B cell (primary cell): ENCODE data around the gene ALG1. TPM values are rescaled to one million over a fixed set of nuclear protein-coding genes. Genes with fewer than 3 reads are reported as not detected.

ENCODE experiments used
- ATAC-seq: fragments of 200-7000 bp; cut with Tn5 transposase; one replicate; pipeline ENCODE4 v1.10.0; 2021; ENCODE audit warnings: low read depth, mild to moderate bottlenecking, moderate number of reproducible peaks, moderate library complexity
- CTCF ChIA-PET: fragments of 350-600 bp; sonication (Branson Sonifier 250); formaldehyde crosslinking; loops from one replicate; lab custom pipeline; 2021; ENCODE audit warnings: antibody characterized with exemption, inconsistent platforms; lab: Charles Lee
- POLR2A ChIA-PET: fragments of 350-600 bp; sonication (Branson Sonifier 250); formaldehyde crosslinking; loops from one replicate; lab custom pipeline; 2021; ENCODE audit warnings: antibody characterized with exemption; lab: Charles Lee
- DNase-seq: peaks from one replicate; pipeline ENCODE4 v3.0.0; 2013
- H2AFZ ChIP-seq: 2 replicates; pipeline ENCODE4 v1.6.1; 2012; ENCODE audit warnings: mild to moderate bottlenecking, low read depth, low read length; ENCODE audit not compliant: insufficient read depth, poor library complexity, severe bottlenecking
- H3K27ac ChIP-seq, 2 donors: 1 replicate in 1 of 2; 2 replicates in 1 of 2; pipeline ENCODE4 v1.5.1; 2012 to 2013; ENCODE audit warnings: low read length in 2 of 2, mild to moderate bottlenecking in 2 of 2, moderate library complexity in 1 of 2
- H3K27me3 ChIP-seq, 4 experiments: fragments of 200-600 bp in 1 of 4; sonication (generic) in 1 of 4; replicated peaks in 1 of 4; 1 replicate in 2 of 4; 2 replicates in 2 of 4; pipeline versions ENCODE4 v1.6.1 to v1.7.0; 2013 to 2016; ENCODE audit warnings: low read length in 3 of 4, mild to moderate bottlenecking in 2 of 4, mixed read lengths in 1 of 4, moderate library complexity in 1 of 4; ENCODE audit not compliant: insufficient read depth in 4 of 4, control insufficient read depth in 3 of 4; ENCODE audit errors: control extremely low read depth in 1 of 4
- H3K36me3 ChIP-seq, 2 experiments: replicated peaks in 1 of 2; 1 replicate in 1 of 2; 2 replicates in 1 of 2; pipeline versions ENCODE4 v1.6.1 to v1.7.1; 2013; ENCODE audit warnings: low read length in 1 of 2; ENCODE audit not compliant: insufficient read depth in 2 of 2, control insufficient read depth in 1 of 2; ENCODE audit errors: control extremely low read depth in 1 of 2, extremely low read depth in 1 of 2
- H3K4me1 ChIP-seq, 2 donors: fragments of 200-600 bp in 1 of 2; sonication (generic) in 1 of 2; 1 replicate in 1 of 2; 2 replicates in 1 of 2; pipeline versions ENCODE4 v1.5.1 to v1.6.1; 2013 to 2017; ENCODE audit warnings: low read length in 2 of 2; ENCODE audit not compliant: control insufficient read depth in 2 of 2, insufficient read depth in 2 of 2
- H3K4me2 ChIP-seq: replicated peaks from 2 replicates; pipeline ENCODE3; 2012; ENCODE audit warnings: mild to moderate bottlenecking, low read depth, low read length; ENCODE audit not compliant: poor library complexity, severe bottlenecking
- H3K4me3 ChIP-seq, 5 experiments: fragments of 200-600 bp in 1 of 5; sonication (generic) in 1 of 5; 1 replicate in 3 of 5; 2 replicates in 2 of 5; pipeline versions ENCODE4 v1.5.1 to v1.7.0; 2011 to 2016; ENCODE audit warnings: low read length in 4 of 5, mild to moderate bottlenecking in 4 of 5, low read depth in 2 of 5, control low read depth in 1 of 5, moderate library complexity in 1 of 5; ENCODE audit not compliant: insufficient read depth in 1 of 5; ENCODE audit errors: control extremely low read depth in 1 of 5, extremely low read depth in 1 of 5
- H3K79me2 ChIP-seq: fragments of 200-600 bp; sonication (generic); one replicate; pipeline ENCODE4 v1.6.0; 2016; ENCODE audit warnings: low read length; ENCODE audit not compliant: control insufficient read depth, insufficient read depth
- H3K9ac ChIP-seq: fragments of 200-600 bp; sonication (generic); 2 replicates; pipeline ENCODE4 v1.6.1; 2017; ENCODE audit warnings: mild to moderate bottlenecking, low read length, moderate library complexity
- H3K9me3 ChIP-seq, 3 donors: one replicate each; pipeline versions ENCODE4 v1.6.1 to v1.7.1; 2013; ENCODE audit warnings: low read length in 2 of 3; ENCODE audit not compliant: control insufficient read depth in 2 of 3, insufficient read depth in 1 of 3; ENCODE audit errors: control extremely low read depth in 1 of 3
- H4K20me1 ChIP-seq: 2 replicates; pipeline ENCODE4 v1.6.0; 2012; ENCODE audit warnings: mild to moderate bottlenecking, low read length; ENCODE audit not compliant: insufficient read depth, control insufficient read depth, poor library complexity, severe bottlenecking
- H3K27ac Mint-ChIP-seq: one replicate; pipeline ENCODE4 v1.8.0; 2021; ENCODE audit warnings: mixed read lengths
- H3K27me3 Mint-ChIP-seq: one replicate; pipeline ENCODE4 v1.8.0; 2021; ENCODE audit warnings: mixed read lengths
- H3K4me1 Mint-ChIP-seq: one replicate; pipeline ENCODE4 v1.8.0; 2021; ENCODE audit warnings: mixed read lengths
- H3K4me3 Mint-ChIP-seq: one replicate; pipeline ENCODE4 v1.8.0; 2021; ENCODE audit warnings: mixed read lengths
- H3K9me3 Mint-ChIP-seq: one replicate; pipeline ENCODE4 v1.8.0; 2022; ENCODE audit warnings: mixed read lengths; ENCODE audit not compliant: insufficient read depth
- CTCF ChIP-seq: fragments of 200-600 bp; IDR thresholded peaks from one replicate; pipeline ENCODE4 v1.8.0; 2022; ENCODE audit warnings: antibody characterized with exemption, mild to moderate bottlenecking
- EZH2 ChIP-seq: IDR thresholded peaks from 2 replicates; pipeline ENCODE4 v1.6.1; 2012; ENCODE audit warnings: borderline replicate concordance, low read depth, mild to moderate bottlenecking, moderate library complexity, low read length; ENCODE audit not compliant: insufficient read depth, poor library complexity, severe bottlenecking
- WGBS: methylation state at CpG from one replicate; pipeline ENCODE4 v1.1.5; 2013; ENCODE audit warnings: missing lambda C conversion rate; ENCODE audit not compliant: insufficient coverage; 5-methylcytosine and 5-hydroxymethylcytosine counted together
- intact Hi-C: fragments of 100-400 bp; cut with micrococcal nuclease; formaldehyde crosslinking; loops from one replicate; pipeline ENCODE4 v1.10.0; 2022
- polyA plus RNA-seq: library from polyadenylated mRNA; depleted of rRNA; stranded (reverse); fragments of >200 nt; gene quantifications from 2 replicates; pipeline ENCODE4 v1.2.3, GENCODE V29; 2012
- total RNA-seq, 2 donors: library from RNA; stranded (reverse); fragments of 120-200 nt in 1 of 2; gene quantifications; 1 replicate in 1 of 2; 2 replicates in 1 of 2; pipeline versions ENCODE4 v1.2.3 to v1.2.4, GENCODE V29; 2013 to 2022

ALG1 gene
- total and polyA plus RNA-seq, 2 donors (not counting 1 experiment from before 2014, with no cell fraction given), result 12.2 to 24.2 TPM

GRCh38 chr16:5041600-5042133 is 30.0 kb upstream of the ALG1 start:
- Histone ChIP-seq H3K27ac (no peak overlapping the region), H3K36me3 (no peaks in the 10 kb centered on the region), H4K20me1 (no peaks in the 10 kb centered on the region), H3K4me3 (no peak overlapping the region), H3K79me2 (no peaks in the 10 kb centered on the region), H3K9ac (no peak overlapping the region), H3K27me3 (peaks cover 0 to 7% (median 0%) of the 10 kb centered on the region in 4 experiments), H3K4me1 (peaks cover 0 to 4% of the 10 kb centered on the region in 2 donors), H3K4me2 (no peak overlapping the region), H3K9me3 (no peaks in the 10 kb centered on the region), H2AFZ (no peak overlapping the region)
- intact Hi-C loops, result no loop called here
- DNase-seq (no peak), ATAC-seq (no peak)
- Mint-ChIP-seq H3K27ac (no peak overlapping the region), H3K27me3 (peaks cover 9% of the 10 kb centered on the region), H3K4me3 (no peak overlapping the region), H3K9me3 (no peaks in the 10 kb centered on the region), H3K4me1 (peaks cover 2% of the 10 kb centered on the region)
- whole genome bisulfite sequencing, result 62% methylated on average over 9 of the region's 12 CpGs
- ChIA-PET CTCF (no interaction called here), POLR2A (no interaction called here)
- TF ChIP-seq CTCF (no peak), EZH2 (no peak)

- intact Hi-C loops, result no loop called here
- no peaks in the 10 kb centered on the region for H4K20me1 ChIP-seq
- ATAC-seq (no peak), DNase-seq (no peak)
- H3K4me2 ChIP-seq, result no peak overlapping the region
- Mint-ChIP-seq H3K4me3 (no peak overlapping the region), H3K4me1 (peaks cover 2% of the 10 kb centered on the region), H3K27me3 (peaks cover 10% of the 10 kb centered on the region), H3K27ac (no peak overlapping the region), H3K9me3 (no peaks in the 10 kb centered on the region)
- H3K27ac ChIP-seq, result no peak overlapping the region
- H3K27me3 ChIP-seq, result peaks cover 0 to 7% (median 0%) of the 10 kb centered on the region in 4 experiments
- 89% methylated on average over 12 of the region's 14 CpGs for WGBS
- H3K36me3 ChIP-seq, result no peaks in the 10 kb centered on the region
- H3K79me2 ChIP-seq, result no peaks in the 10 kb centered on the region
- H3K9me3 ChIP-seq, result no peaks in the 10 kb centered on the region
- H3K9ac ChIP-seq, result no peak overlapping the region
- no peak overlapping the region for H2AFZ ChIP-seq
- ChIA-PET POLR2A (no interaction called here), CTCF (no interaction called here)
- TF ChIP-seq EZH2 (no peak), CTCF (no peak)
- H3K4me1 ChIP-seq, result peaks cover 0 to 4% of the 10 kb centered on the region in 2 donors
- no peak overlapping the region for H3K4me3 ChIP-seq
Observed at GRCh38 chr16:5042574-5043171, 29.0 kb upstream of the ALG1 start.
